OCI-LY3 (cell line): ENCODE results near the gene C1GALT1.

Experiments
- CTCF ChIP-seq: fragments of 200-600, 300-600 bp; sonication (generic); IDR thresholded peaks from 2 replicates; pipeline ENCODE4 v1.5.1; 2014; ENCODE audit warnings: antibody characterized with exemption, low read length, low read depth
- EZH2phosphoT487 ChIP-seq: fragments of 200-600 bp; shearing (Covaris generic); IDR thresholded peaks from 2 replicates; pipeline ENCODE4 v1.6.1; 2018; ENCODE audit warnings: antibody characterized with exemption, mixed run types, low read depth

GRCh38 chr7:7182156-7183060 is at the start of gene C1GALT1:
- peak; percentile 29; the same call in 1 of the 2 replicates for TF ChIP-seq CTCF
- TF ChIP-seq EZH2phosphoT487: no peak
